ENCODE data around the gene ZBTB7C.

ZBTB7C gene

GRCh38 chr18:48111587-48111986 lies 297.6 kb downstream of the ZBTB7C start:
- no peak overlapping the region for H3K4me3 ChIP-seq (ENCODE audit: low read length)
- H3K27ac ChIP-seq (ENCODE audit: low read length) = no peak overlapping the region
- no peaks in the 10 kb centered on the region for H3K9me3 ChIP-seq (ENCODE audit: control insufficient read depth, insufficient read depth, low read length)
- peaks cover 11% of the 10 kb centered on the region for H3K4me1 ChIP-seq (ENCODE audit: control insufficient read depth, insufficient read depth, low read length)
- H3K27me3 ChIP-seq (ENCODE audit: control insufficient read depth, insufficient read depth, low read length) = no peaks in the 10 kb centered on the region
- DNase-seq (ENCODE audit: low read depth, low spot score) = no peak
- no peaks in the 10 kb centered on the region for H3K36me3 ChIP-seq (ENCODE audit: control insufficient read depth, insufficient read depth, low read length)
- WGBS (ENCODE audit: insufficient coverage, insufficient read length) = no CpG with 5 or more reads among the region's 5 CpGs

DNA sequence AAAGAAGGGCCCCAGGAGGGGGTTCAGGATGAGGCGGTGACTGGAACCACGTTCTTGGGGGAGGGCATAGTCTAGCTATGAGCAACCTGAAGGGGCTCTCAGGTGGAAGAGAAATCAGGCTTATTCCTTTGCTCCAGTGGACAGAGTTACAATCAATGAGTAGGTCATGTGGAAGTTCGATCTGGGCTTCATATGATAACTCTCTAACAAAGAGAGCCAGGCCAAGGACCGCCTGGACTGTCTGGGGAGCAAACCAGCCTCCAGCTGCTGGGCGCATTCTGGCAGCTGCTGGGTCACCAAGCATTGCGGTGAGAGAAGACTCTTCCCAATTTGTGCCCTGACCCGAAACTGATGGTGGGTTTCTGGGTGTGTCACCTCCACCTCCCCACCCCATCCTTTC lies 298.4 kb downstream of the ZBTB7C start:
- no CpG with 5 or more reads among the region's 7 CpGs for WGBS (ENCODE audit: insufficient coverage, insufficient read length)

GRCh38 chr18:48109961-48110493 lies 299.2 kb downstream of the ZBTB7C start:
- H3K4me1 ChIP-seq (ENCODE audit: control insufficient read depth, insufficient read depth, low read length) = peaks cover 11% of the 10 kb centered on the region
- no peaks in the 10 kb centered on the region for H3K27me3 ChIP-seq (ENCODE audit: control insufficient read depth, insufficient read depth, low read length)
- DNase-seq (ENCODE audit: low read depth, low spot score) = no peak
- no CpG with 5 or more reads among the region's 6 CpGs for WGBS (ENCODE audit: insufficient coverage, insufficient read length)
- H3K4me3 ChIP-seq (ENCODE audit: low read length) = no peak overlapping the region
- no peaks in the 10 kb centered on the region for H3K36me3 ChIP-seq (ENCODE audit: control insufficient read depth, insufficient read depth, low read length)
- H3K27ac ChIP-seq (ENCODE audit: low read length) = no peak overlapping the region
- H3K9me3 ChIP-seq (ENCODE audit: control insufficient read depth, insufficient read depth, low read length) = no peaks in the 10 kb centered on the region

More for the DNA sequence above, 298.4 kb downstream of the ZBTB7C start:
- no peaks in the 10 kb centered on the region for H3K36me3 ChIP-seq (ENCODE audit: control insufficient read depth, insufficient read depth, low read length)
- H3K9me3 ChIP-seq (ENCODE audit: control insufficient read depth, insufficient read depth, low read length) = no peaks in the 10 kb centered on the region
- no peak overlapping the region for H3K27ac ChIP-seq (ENCODE audit: low read length)
- no peak for DNase-seq (ENCODE audit: low read depth, low spot score)
- H3K27me3 ChIP-seq (ENCODE audit: control insufficient read depth, insufficient read depth, low read length) = no peaks in the 10 kb centered on the region
- H3K4me3 ChIP-seq (ENCODE audit: low read length) = no peak overlapping the region
- peaks cover 11% of the 10 kb centered on the region for H3K4me1 ChIP-seq (ENCODE audit: control insufficient read depth, insufficient read depth, low read length)

GRCh38 chr18:48108136-48108535 lies 301.0 kb downstream of the ZBTB7C start:
- Histone ChIP-seq H3K4me1 (ENCODE audit: control insufficient read depth, insufficient read depth, low read length) (peaks cover 11% of the 10 kb centered on the region), H3K27me3 (ENCODE audit: control insufficient read depth, insufficient read depth, low read length) (no peaks in the 10 kb centered on the region), H3K36me3 (ENCODE audit: control insufficient read depth, insufficient read depth, low read length) (no peaks in the 10 kb centered on the region), H3K27ac (ENCODE audit: low read length) (no peak overlapping the region), H3K9me3 (ENCODE audit: control insufficient read depth, insufficient read depth, low read length) (no peaks in the 10 kb centered on the region), H3K4me3 (ENCODE audit: low read length) (no peak overlapping the region)
- WGBS (ENCODE audit: insufficient coverage, insufficient read length) = no CpG with 5 or more reads among the region's 11 CpGs
- DNase-seq (ENCODE audit: low read depth, low spot score) = no peak

- no peak for DNase-seq (ENCODE audit: low read depth, low spot score)
- Histone ChIP-seq H3K4me3 (ENCODE audit: low read length) (no peak overlapping the region), H3K27ac (ENCODE audit: low read length) (no peak overlapping the region), H3K9me3 (ENCODE audit: control insufficient read depth, insufficient read depth, low read length) (no peaks in the 10 kb centered on the region), H3K36me3 (ENCODE audit: control insufficient read depth, insufficient read depth, low read length) (no peaks in the 10 kb centered on the region), H3K4me1 (ENCODE audit: control insufficient read depth, insufficient read depth, low read length) (peaks cover 11% of the 10 kb centered on the region), H3K27me3 (ENCODE audit: control insufficient read depth, insufficient read depth, low read length) (no peaks in the 10 kb centered on the region)
- WGBS (ENCODE audit: insufficient coverage, insufficient read length) = no CpG with 5 or more reads among the region's 11 CpGs
Measured at GRCh38 chr18:48106976-48107781, 302.0 kb downstream of the ZBTB7C start.

- no CpG with 5 or more reads among the region's 1 CpG for WGBS (ENCODE audit: insufficient coverage, insufficient read length)
- no peaks in the 10 kb centered on the region for H3K9me3 ChIP-seq (ENCODE audit: control insufficient read depth, insufficient read depth, low read length)
- H3K27ac ChIP-seq (ENCODE audit: low read length) = no peak overlapping the region
- no peaks in the 10 kb centered on the region for H3K36me3 ChIP-seq (ENCODE audit: control insufficient read depth, insufficient read depth, low read length)
- DNase-seq (ENCODE audit: low read depth, low spot score) = no peak
- H3K27me3 ChIP-seq (ENCODE audit: control insufficient read depth, insufficient read depth, low read length) = no peaks in the 10 kb centered on the region
- H3K4me3 ChIP-seq (ENCODE audit: low read length) = no peak overlapping the region
- H3K4me1 ChIP-seq (ENCODE audit: control insufficient read depth, insufficient read depth, low read length) = peaks cover 11% of the 10 kb centered on the region
Measured at GRCh38 chr18:48106498-48106897, 302.7 kb downstream of the ZBTB7C start.

GRCh38 chr18:48105317-48105716 lies 303.9 kb downstream of the ZBTB7C start:
- no peak overlapping the region for H3K4me3 ChIP-seq (ENCODE audit: low read length)
- DNase-seq (ENCODE audit: low read depth, low spot score) = no peak
- no CpG with 5 or more reads among the region's 1 CpG for WGBS (ENCODE audit: insufficient coverage, insufficient read length)
- H3K4me1 ChIP-seq (ENCODE audit: control insufficient read depth, insufficient read depth, low read length) = peaks cover 13% of the 10 kb centered on the region
- H3K27me3 ChIP-seq (ENCODE audit: control insufficient read depth, insufficient read depth, low read length) = no peaks in the 10 kb centered on the region
- no peaks in the 10 kb centered on the region for H3K36me3 ChIP-seq (ENCODE audit: control insufficient read depth, insufficient read depth, low read length)
- H3K9me3 ChIP-seq (ENCODE audit: control insufficient read depth, insufficient read depth, low read length) = no peaks in the 10 kb centered on the region
- no peak overlapping the region for H3K27ac ChIP-seq (ENCODE audit: low read length)

DNA sequence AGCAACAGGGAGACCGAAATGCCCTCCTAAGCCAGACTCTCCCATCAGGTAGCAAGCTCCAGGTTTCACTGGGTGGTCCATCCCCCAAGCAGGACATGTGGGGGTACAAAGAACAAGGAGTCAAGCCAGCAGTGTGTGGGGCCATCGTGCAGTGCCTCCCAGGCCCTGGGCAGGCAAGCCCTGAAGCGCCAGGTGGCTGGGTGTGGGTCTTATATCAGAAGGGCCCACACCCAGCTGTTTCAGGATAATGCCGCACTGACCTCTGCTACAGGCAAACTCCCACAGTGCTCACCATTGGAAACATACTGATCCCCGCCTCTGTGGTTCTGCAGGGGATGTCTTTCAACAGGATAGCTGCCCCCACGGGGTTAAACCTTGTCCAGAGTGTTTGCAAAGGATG lies 304.5 kb downstream of the ZBTB7C start:
- no peaks in the 10 kb centered on the region for H3K9me3 ChIP-seq (ENCODE audit: control insufficient read depth, insufficient read depth, low read length)
- WGBS (ENCODE audit: insufficient coverage, insufficient read length) = no CpG with 5 or more reads among the region's 6 CpGs
- H3K27me3 ChIP-seq (ENCODE audit: control insufficient read depth, insufficient read depth, low read length) = no peaks in the 10 kb centered on the region
- peaks cover 8% of the 10 kb centered on the region for H3K4me1 ChIP-seq (ENCODE audit: control insufficient read depth, insufficient read depth, low read length)
- H3K36me3 ChIP-seq (ENCODE audit: control insufficient read depth, insufficient read depth, low read length) = no peaks in the 10 kb centered on the region
- no peak overlapping the region for H3K4me3 ChIP-seq (ENCODE audit: low read length)
- no peak overlapping the region for H3K27ac ChIP-seq (ENCODE audit: low read length)
- no peak for DNase-seq (ENCODE audit: low read depth, low spot score)

GRCh38 chr18:48100651-48101165 lies 308.5 kb downstream of the ZBTB7C start:
- Histone ChIP-seq H3K27ac (ENCODE audit: low read length) (no peak overlapping the region), H3K36me3 (ENCODE audit: control insufficient read depth, insufficient read depth, low read length) (no peaks in the 10 kb centered on the region), H3K4me1 (ENCODE audit: control insufficient read depth, insufficient read depth, low read length) (peaks cover 5% of the 10 kb centered on the region; the same call in 1 of the 2 replicates), H3K4me3 (ENCODE audit: low read length) (no peak overlapping the region), H3K27me3 (ENCODE audit: control insufficient read depth, insufficient read depth, low read length) (no peaks in the 10 kb centered on the region), H3K9me3 (ENCODE audit: control insufficient read depth, insufficient read depth, low read length) (no peaks in the 10 kb centered on the region)
- DNase-seq (ENCODE audit: low read depth, low spot score) = no peak
- no CpG with 5 or more reads among the region's 9 CpGs for WGBS (ENCODE audit: insufficient coverage, insufficient read length)

GRCh38 chr18:48100165-48100575 lies 309.0 kb downstream of the ZBTB7C start:
- Histone ChIP-seq H3K4me1 (ENCODE audit: control insufficient read depth, insufficient read depth, low read length) (peaks cover 5% of the 10 kb centered on the region; the same call in 1 of the 2 replicates), H3K27me3 (ENCODE audit: control insufficient read depth, insufficient read depth, low read length) (no peaks in the 10 kb centered on the region), H3K36me3 (ENCODE audit: control insufficient read depth, insufficient read depth, low read length) (no peaks in the 10 kb centered on the region), H3K9me3 (ENCODE audit: control insufficient read depth, insufficient read depth, low read length) (no peaks in the 10 kb centered on the region), H3K27ac (ENCODE audit: low read length) (no peak overlapping the region), H3K4me3 (ENCODE audit: low read length) (no peak overlapping the region)
- WGBS (ENCODE audit: insufficient coverage, insufficient read length) = no CpG with 5 or more reads among the region's 8 CpGs
- no peak for DNase-seq (ENCODE audit: low read depth, low spot score)

Measured in iPS DF 6.9 (cell line).